GM12892 (cell line): ENCODE data around the gene TMEM178B.

ENCODE experiments used
- DNase-seq: peaks from one replicate; pipeline ENCODE4 v3.0.0; 2011; ENCODE audit not compliant: insufficient read length
- FAIRE-seq: peaks from 2 replicates; lab custom pipeline; 2011; peaks lifted over from hg19 to GRCh38; lab: Jason Lieb, UNC
- POLR2A ChIP-seq: IDR thresholded peaks from 2 replicates; pipeline ENCODE4 v1.6.1; 2011; ENCODE audit warnings: low read depth, low read length, control low read depth
- POLR2AphosphoS5 ChIP-seq: IDR thresholded peaks from 2 replicates; pipeline ENCODE4 v1.6.1; 2011; ENCODE audit warnings: low read depth, low read length, control low read depth
- TAF1 ChIP-seq: IDR thresholded peaks from 2 replicates; pipeline ENCODE4 v1.6.1; 2011; ENCODE audit warnings: low read depth, mild to moderate bottlenecking, control low read depth, low read length, borderline replicate concordance

The TMEM178B gene

DNA sequence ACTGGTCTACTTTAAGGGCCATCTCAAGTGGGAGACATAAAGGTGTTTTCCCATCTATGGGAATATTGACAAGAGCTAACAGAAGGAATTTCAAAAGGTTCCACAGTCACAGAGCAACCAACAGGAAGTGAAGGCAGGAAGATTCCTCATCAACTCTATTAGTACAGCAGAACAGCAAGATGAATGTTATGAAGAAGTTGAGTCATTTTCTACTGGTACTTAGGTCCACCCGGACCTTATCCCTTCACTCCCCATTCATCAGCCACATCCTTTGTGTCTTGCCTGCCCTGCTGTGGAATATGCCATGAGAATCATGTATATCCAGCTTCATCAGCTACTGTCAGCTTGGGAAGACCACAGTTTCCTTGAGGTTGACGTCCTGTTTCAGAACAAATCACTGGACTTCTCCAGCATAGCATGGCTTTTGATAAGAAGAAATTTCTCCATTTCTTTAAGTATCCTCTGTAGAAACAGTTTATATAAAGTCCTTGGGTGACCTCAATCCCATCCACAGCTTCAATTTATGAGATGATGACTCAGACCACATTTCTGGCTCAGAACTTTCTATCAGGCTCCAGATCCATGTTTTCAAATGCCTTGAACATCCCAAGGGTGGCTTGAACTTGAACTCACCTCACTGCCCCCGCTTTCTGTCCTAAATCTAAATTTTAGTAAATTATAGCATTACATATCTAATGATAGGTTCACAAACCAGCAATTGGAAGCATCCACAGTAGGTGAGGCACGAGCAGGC, 392.5 kb downstream of the TMEM178B start:
- DNase-seq (no peak), FAIRE-seq (no peak)
- no peak for TF ChIP-seq POLR2A
- no peak for TF ChIP-seq TAF1
- no peak for TF ChIP-seq POLR2AphosphoS5

DNA sequence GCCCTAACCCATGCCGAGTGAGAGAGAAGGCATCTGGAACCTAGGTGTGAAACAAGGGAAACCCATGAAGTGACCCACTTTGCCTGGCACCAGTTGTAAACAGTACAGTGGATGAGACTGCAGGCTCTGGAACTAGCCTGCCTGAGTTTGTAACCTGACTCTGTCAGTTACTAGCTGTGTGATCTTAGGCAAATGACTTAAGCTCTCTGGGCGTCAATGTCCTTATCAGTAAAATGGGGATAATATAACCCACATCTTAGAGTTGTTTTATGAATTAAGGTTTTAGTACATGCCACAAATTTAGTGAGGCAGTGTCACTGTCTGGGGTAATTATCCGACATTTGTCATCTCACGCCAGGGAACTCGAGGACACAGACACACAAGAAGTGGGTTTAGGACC, 394.5 kb downstream of the TMEM178B start:
- no peak for FAIRE-seq
- DNase-seq = no peak
- TF ChIP-seq TAF1 (no peak), POLR2AphosphoS5 (no peak)

DNA sequence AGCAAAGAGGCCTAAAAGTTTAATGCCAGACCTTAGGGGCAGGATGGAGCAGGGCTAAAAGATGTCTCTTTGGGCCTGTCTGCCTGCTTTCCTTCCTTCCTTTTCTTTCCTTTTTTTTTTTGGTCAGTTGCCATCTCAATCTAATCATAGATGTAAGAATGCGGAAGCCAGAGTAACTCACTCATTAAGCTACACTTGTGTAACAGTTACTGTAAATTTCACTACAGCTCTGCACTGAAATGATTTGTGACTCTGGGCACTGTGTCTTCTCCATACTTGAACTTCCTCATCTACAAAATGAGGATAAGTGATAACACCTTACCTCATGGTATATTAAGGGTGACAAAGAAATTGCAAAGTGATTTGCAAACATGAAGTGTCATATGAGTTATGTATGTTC, 401.8 kb downstream of the TMEM178B start:
- DNase-seq (no peak), FAIRE-seq (no peak)
- TF ChIP-seq TAF1 (no peak), POLR2AphosphoS5 (no peak), POLR2A (no peak)

DNA sequence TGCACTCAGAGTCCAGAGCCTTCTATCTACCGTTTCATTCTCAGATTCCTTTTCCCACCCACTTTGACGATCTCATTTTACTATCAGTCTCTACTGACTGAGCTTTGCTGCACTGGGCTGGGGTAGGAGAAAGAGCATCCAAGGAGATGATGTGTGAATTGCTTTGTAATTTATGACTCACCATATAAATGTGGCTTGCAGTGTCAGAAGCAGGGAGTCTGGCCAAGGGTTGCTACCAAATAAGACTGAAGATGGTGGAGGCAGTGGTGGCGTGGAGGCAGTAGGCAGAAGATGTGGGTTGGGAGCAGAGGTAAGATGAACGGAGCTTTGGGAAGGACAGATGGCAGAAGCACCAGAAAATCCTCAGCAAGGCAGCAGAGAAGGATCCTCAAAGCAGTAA, 404.0 kb downstream of the TMEM178B start:
- DNase-seq = no peak
- TF ChIP-seq TAF1 = no peak
- no peak for TF ChIP-seq POLR2AphosphoS5
- no peak for TF ChIP-seq POLR2A
- FAIRE-seq = no peak

DNA sequence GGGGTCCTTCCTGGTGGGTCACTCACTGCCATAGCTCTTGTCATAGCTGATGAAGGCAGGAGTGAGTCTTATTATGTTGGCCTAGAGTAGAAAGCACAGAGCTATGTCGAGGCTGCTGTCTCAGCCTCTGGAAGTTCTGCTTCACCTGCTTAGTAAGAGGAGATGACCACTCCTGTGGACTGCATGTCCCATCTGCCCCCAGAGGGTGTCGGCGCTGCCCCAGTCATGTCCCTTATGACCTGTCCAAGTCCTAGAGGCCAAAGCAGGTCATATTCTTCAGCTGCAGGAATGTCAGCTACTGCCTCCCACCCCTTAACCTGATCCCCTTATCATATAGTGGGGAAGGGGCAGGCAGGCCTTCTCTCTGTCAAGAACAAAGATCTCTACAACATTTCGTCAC, 405.0 kb downstream of the TMEM178B start:
- no peak for TF ChIP-seq POLR2AphosphoS5
- no peak for TF ChIP-seq POLR2A
- TF ChIP-seq TAF1 = no peak
- FAIRE-seq = no peak
- DNase-seq = no peak

DNA sequence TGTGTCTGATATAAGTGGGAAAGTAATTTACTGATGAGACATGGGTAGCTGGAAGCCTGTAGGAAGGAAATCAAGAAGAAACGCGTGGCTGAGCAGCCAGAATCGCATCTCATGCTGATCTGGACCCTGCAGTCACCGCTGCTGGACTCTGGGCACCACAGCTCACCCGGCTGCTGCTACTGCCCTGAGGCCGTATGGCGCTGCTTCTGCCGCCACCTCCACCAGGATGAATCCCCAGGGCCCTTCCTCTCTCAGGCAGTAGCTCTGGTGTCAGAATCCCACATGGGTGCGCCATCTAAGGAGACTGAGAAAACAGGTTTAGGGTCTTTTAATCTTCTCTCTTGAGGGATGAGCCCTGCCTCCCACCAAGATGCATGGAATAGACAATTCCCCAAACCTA, 407.1 kb downstream of the TMEM178B start:
- no peak for FAIRE-seq
- DNase-seq = no peak
- no peak for TF ChIP-seq POLR2AphosphoS5
- TF ChIP-seq POLR2A = no peak
- no peak for TF ChIP-seq TAF1

DNA sequence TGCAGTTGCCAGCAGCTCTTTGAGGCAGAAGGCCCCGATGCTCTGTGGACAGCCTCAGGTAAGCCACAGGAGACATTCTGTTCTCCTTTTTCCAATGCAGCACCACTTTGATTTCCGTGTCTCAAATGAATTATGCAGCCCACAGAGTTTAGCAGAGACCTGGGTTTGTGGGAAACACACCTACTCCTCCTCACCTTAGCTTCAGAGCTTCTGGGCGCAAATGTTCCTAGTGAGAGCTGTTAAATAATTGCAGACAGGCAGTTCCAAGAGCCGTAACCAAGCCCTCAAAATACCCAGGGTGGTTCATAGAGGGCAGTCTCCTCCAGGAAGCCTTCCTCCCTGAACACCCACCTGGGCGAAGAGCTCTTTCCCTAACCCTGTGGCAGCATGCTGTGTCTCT, 408.1 kb downstream of the TMEM178B start:
- no peak for FAIRE-seq

DNA sequence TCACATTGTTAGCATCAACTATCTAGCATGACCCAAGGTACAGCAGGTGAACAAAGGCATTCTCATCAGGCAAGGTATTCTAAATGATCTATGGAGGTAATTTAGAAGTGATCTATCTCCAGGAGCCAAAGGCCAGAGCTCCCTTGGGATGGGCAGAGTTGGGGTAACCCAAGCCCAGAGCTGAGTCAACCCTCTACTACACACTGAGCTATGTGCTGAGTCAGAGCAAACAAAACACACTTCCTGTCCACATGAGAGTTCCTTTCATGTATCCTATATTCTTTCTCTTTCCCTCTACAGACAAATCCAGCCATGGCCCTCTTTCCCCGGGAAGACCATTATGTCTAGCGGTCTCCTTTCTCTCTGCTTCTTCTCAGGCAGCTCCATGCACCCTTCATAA, 409.2 kb downstream of the TMEM178B start:
- TF ChIP-seq POLR2A = no peak
- TF ChIP-seq POLR2AphosphoS5 = no peak
- no peak for TF ChIP-seq TAF1
- FAIRE-seq (no peak), DNase-seq (no peak)

More for the DNA sequence above, 408.1 kb downstream of the TMEM178B start:
- no peak for DNase-seq
- TF ChIP-seq POLR2AphosphoS5 (no peak), POLR2A (no peak), TAF1 (no peak)

DNA sequence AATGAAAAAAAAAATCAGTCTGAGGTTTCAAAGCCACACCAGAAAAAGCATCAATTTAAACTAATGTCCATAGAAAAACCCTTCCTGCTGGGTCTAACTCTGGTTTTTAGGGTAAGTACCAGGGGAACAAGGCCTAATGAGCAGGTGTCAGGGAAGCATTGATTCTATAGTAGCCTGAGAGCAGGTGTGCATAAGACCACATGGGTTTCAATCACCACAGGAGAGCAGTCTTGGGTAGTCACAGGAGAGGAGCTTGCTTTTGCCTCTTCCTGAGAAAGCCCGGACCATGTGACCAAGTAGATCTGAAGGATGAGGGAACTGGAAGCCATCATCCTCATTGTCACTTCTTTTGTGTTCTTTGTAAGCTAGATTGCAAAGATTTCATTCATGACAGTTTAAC, 411.0 kb downstream of the TMEM178B start:
- TF ChIP-seq POLR2AphosphoS5 (no peak), POLR2A (no peak), TAF1 (no peak)
- no peak for FAIRE-seq

DNA sequence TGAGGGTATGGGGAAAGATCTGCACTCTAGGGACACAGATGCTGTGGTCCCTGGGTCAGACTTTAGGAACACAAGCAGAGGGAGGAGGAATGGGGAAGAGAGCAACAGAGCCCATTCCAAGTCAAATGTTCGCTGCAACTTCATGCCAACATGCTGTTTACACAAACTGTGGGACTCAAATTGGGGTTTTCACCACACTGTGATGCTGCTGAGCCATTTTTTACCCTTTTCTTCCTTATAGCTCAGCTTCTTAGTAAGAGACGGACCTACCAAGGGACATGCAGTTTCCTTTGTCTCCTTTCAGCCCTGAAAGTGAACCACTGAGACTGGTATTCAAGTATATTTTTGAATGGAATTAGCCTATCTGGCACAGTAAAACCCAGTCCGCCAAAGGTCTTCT, 413.1 kb downstream of the TMEM178B start:
- DNase-seq = no peak
- FAIRE-seq = no peak
- TF ChIP-seq POLR2A (no peak), TAF1 (no peak), POLR2AphosphoS5 (no peak)

More for the DNA sequence above, 411.0 kb downstream of the TMEM178B start:
- DNase-seq = no peak

DNA sequence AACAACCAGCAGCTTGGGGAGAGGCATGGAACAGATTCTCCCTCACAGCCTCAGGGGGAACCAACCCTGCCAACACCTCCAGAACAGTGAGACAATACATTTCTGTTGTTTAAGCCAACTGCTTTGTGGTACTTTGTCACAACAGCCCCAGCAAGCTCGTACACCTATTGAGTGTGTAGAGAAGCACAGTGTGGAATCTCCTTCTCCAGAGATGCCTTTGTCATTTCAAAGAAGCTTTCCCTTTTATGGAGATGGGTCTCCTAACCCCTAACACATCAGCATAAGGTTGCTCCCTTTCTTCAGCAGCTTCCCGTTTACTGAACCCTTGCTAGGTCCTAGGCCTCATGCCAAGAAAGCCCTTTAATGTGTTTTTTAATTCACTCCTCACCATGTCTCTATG, 416.6 kb downstream of the TMEM178B start:
- FAIRE-seq (no peak), DNase-seq (no peak)
- TF ChIP-seq POLR2AphosphoS5 = no peak

DNA sequence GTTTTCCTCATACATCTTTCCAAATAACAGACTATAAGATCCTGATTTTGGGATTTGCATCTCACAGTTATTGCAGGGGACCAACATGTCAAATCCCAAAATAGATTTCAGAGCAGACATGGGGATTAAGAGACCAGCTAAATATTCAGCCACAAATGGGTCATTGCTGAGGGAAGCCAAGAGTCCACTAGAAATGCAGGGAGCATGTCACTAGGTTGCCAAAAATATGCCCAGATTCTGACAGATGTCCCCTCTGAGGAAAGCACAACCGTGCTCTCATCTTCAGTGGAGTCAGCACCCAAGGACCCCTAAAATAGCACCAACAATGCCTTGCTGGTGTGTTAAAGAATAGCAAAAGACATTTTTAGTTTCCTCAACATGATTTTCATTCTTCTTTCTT, 421.2 kb downstream of the TMEM178B start:
- DNase-seq (no peak), FAIRE-seq (no peak)
- no peak for TF ChIP-seq POLR2AphosphoS5

DNA sequence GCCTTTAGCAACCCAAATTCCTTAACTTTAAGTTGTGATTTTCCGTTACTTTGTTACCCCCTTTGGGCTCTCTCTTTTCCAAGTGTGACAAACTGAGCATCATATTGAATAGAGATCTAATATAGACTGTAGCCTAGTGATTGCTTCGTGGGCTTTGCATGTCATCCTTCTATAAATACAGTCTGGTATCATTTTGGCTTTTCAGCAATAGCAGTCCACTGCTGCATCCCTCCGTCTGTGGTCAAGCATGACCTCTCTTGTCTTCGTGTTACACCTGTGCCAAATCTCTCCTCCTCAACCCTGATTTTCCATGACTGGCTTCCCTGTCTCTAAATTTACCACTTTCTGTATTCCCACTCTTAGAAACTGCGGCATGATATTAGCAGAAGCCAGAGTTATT, 423.5 kb downstream of the TMEM178B start:
- DNase-seq = no peak
- TF ChIP-seq POLR2A (no peak), TAF1 (no peak), POLR2AphosphoS5 (no peak)
- FAIRE-seq = no peak

DNA sequence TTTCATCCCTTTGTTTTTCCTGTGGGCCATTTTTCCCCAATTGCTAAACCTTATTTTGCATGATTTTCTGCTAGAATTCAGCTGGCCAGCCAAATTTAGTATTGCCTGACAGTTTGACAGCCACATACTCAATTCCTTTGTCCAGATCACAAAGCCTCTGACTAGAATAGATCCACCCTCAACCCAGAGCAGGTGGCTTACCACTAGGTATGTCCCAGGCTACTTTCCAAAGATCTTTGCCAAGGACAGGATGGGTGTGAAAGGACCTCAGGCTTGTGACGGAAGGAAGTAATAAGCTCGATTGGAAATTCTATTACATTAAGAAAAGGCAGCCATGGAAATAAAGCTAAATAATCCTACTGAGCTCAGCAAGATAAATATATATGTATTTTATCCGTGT, 426.7 kb downstream of the TMEM178B start:
- no peak for TF ChIP-seq TAF1
- no peak for TF ChIP-seq POLR2AphosphoS5
- no peak for TF ChIP-seq POLR2A
- DNase-seq (no peak), FAIRE-seq (no peak)
